Kidney (tissue), 14 donors: ENCODE data around the gene TAGLN. TPM values are rescaled to one million over a fixed set of nuclear protein-coding genes. Genes with fewer than 3 reads are reported as not detected.

Experiments
- DNase-seq, 5 donors: peaks; one replicate each; pipeline ENCODE4 v3.0.0-alpha.2; 2013 to 2020
- FAIRE-seq: peaks from 2 replicates; lab custom pipeline; 2012; peaks lifted over from hg19 to GRCh38; lab: Jason Lieb, UNC
- H3K27ac ChIP-seq, 2 donors: one replicate each; pipeline ENCODE4 v1.7.0; 2013; ENCODE audit warnings: low read depth in 2 of 2, low read length in 2 of 2, inconsistent platforms in 1 of 2
- H3K27me3 ChIP-seq: one replicate; pipeline ENCODE4 v1.7.1; 2013; ENCODE audit warnings: low read length, inconsistent platforms; ENCODE audit not compliant: control insufficient read depth, insufficient read depth
- H3K36me3 ChIP-seq, 3 donors: one replicate each; pipeline versions ENCODE4 v1.7.0 to v1.7.1; 2013; ENCODE audit warnings: low read length in 3 of 3, control low read depth in 1 of 3, inconsistent platforms in 1 of 3; ENCODE audit not compliant: insufficient read depth in 3 of 3, control insufficient read depth in 2 of 3
- H3K4me1 ChIP-seq, 3 donors: one replicate each; pipeline versions ENCODE4 v1.7.0 to v1.7.1; 2013; ENCODE audit warnings: low read length in 3 of 3, inconsistent platforms in 1 of 3, low read depth in 1 of 3; ENCODE audit not compliant: control insufficient read depth in 2 of 3, insufficient read depth in 2 of 3
- H3K4me3 ChIP-seq, 3 donors: one replicate each; pipeline versions ENCODE4 v1.7.0 to v1.8.1; 2013; ENCODE audit warnings: low read length in 3 of 3, control low read depth in 1 of 3, inconsistent platforms in 1 of 3
- H3K9ac ChIP-seq, 3 donors: one replicate each; pipeline versions ENCODE4 v1.7.0 to v1.7.1; 2013; ENCODE audit warnings: low read length in 3 of 3, control low read depth in 1 of 3, inconsistent platforms in 1 of 3
- H3K9me3 ChIP-seq, 3 donors: one replicate each; pipeline versions ENCODE4 v1.7.0 to v1.7.1; 2013; ENCODE audit warnings: low read length in 3 of 3, control low read depth in 1 of 3, inconsistent platforms in 1 of 3; ENCODE audit not compliant: control insufficient read depth in 2 of 3, insufficient read depth in 1 of 3
- intact Hi-C: fragments of 100-400 bp; cut with DNase I; formaldehyde crosslinking; loops from one replicate; pipeline ENCODE4 v1.11.1; 2022
- polyA plus RNA-seq: library from polyadenylated mRNA; stranded (reverse); fragments of 350-450 nt; fragmentation: Illumina TruSeq; extraction: RNeasy Lipid Tissue Mini Kit (QIAGEN cat#74804); gene quantifications from one replicate; pipeline ENCODE4 v1.2.3, GENCODE V29; 2014; ENCODE audit warnings: low read depth, low replicate concordance; ENCODE audit not compliant: insufficient read depth
- total RNA-seq: library from RNA; stranded (reverse); fragmentation: NEBNext Ultra II Directional; extraction: Animal tissue kit (Norgen Biotek cat#: 25700); gene quantifications from one replicate; pipeline ENCODE4 v1.2.1, GENCODE V29; 2021
- TF ChIP-seq, protein P1 (sequence below): IDR thresholded peaks from 3 replicates; pipeline ENCODE4 v1.5.1; 2012; ENCODE audit warnings: mild to moderate bottlenecking, moderate library complexity, borderline replicate concordance; ENCODE audit not compliant: insufficient read depth; ENCODE audit errors: extremely low read depth
- donor health status: control.
- donor health status: control.
- donor health status: control.
- donor health status: control.
- donor health status: control.
- donor health status: DM: yes; HTN: yes; CAD: no.
- donor health status: Normal renal cell carcinoma (clear cell type).

Gene TAGLN
- total and polyA plus RNA-seq, 2 donors from 2014 or later, result 776 to 846 TPM

DNA sequence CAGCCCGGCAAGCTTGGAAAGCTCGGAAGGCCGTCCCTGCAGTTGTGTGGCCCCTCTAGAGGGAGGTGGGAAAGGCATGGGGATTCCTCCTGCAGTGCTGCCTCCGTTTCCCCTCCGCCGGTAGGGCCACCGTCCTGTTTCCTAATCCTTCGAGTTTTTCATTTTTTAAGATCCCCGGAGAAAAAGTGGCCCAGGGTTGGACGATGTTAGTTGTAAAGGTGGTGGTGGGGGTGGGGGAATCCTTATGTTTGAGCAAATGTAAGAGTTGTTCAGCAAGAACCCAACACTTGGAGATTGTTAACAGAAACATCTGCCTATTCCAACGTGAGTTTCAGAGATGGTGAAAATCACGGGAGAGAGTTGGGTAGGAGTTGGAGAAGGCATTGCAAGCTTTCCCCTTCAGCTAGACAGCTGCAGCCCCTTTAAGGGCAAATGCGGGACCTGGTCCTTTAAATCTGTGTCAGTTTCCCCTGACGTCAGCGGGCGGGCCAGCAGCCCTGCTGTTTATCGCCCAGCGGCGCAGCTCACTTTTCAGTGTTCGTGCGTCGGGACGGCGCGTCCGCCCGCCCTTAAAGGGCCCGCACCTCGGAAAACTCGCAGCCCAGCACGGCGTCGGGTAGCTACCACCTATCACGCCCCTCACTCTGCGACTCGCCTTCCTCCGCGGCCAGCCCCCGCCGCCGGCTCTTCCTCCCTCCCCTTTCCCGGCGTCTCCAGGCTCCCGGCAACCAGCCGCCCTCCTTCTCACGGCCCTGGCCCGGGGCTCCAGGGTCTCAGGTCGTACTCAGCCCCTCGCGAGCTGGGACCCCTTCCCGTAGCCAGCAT, 20.7 kb upstream of the TAGLN start, which contains the start of gene SIDT2:
Gene SIDT2, plus strand, starts transcription at position 534 of the 825 bp plus-strand sequence. CDS start 521 bp downstream, outside the sequence.
- FAIRE-seq (peak; percentile 27), DNase-seq (peak; percentile 97 to 99 (median 98))
- Histone ChIP-seq H3K27ac (peak within 1 kb of the TSS; percentile 79 to 81), H3K36me3 (peaks cover 0 to 8% (median 4%) of the 10 kb centered on the region in 3 donors), H3K9me3 (no peaks in the 10 kb centered on the region), H3K27me3 (no peaks in the 10 kb centered on the region), H3K9ac (peak within 1 kb of the TSS; percentile 61 to 86 (median 72)), H3K4me1 (peaks cover 0 to 19% (median 5%) of the 10 kb centered on the region in 3 donors), H3K4me3 (peak within 1 kb of the TSS; percentile 79 to 93 (median 82))
- TF ChIP-seq, protein P1, sequence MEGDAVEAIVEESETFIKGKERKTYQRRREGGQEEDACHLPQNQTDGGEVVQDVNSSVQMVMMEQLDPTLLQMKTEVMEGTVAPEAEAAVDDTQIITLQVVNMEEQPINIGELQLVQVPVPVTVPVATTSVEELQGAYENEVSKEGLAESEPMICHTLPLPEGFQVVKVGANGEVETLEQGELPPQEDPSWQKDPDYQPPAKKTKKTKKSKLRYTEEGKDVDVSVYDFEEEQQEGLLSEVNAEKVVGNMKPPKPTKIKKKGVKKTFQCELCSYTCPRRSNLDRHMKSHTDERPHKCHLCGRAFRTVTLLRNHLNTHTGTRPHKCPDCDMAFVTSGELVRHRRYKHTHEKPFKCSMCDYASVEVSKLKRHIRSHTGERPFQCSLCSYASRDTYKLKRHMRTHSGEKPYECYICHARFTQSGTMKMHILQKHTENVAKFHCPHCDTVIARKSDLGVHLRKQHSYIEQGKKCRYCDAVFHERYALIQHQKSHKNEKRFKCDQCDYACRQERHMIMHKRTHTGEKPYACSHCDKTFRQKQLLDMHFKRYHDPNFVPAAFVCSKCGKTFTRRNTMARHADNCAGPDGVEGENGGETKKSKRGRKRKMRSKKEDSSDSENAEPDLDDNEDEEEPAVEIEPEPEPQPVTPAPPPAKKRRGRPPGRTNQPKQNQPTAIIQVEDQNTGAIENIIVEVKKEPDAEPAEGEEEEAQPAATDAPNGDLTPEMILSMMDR, result no peak
- intact Hi-C loops, result no loop called here

DNA sequence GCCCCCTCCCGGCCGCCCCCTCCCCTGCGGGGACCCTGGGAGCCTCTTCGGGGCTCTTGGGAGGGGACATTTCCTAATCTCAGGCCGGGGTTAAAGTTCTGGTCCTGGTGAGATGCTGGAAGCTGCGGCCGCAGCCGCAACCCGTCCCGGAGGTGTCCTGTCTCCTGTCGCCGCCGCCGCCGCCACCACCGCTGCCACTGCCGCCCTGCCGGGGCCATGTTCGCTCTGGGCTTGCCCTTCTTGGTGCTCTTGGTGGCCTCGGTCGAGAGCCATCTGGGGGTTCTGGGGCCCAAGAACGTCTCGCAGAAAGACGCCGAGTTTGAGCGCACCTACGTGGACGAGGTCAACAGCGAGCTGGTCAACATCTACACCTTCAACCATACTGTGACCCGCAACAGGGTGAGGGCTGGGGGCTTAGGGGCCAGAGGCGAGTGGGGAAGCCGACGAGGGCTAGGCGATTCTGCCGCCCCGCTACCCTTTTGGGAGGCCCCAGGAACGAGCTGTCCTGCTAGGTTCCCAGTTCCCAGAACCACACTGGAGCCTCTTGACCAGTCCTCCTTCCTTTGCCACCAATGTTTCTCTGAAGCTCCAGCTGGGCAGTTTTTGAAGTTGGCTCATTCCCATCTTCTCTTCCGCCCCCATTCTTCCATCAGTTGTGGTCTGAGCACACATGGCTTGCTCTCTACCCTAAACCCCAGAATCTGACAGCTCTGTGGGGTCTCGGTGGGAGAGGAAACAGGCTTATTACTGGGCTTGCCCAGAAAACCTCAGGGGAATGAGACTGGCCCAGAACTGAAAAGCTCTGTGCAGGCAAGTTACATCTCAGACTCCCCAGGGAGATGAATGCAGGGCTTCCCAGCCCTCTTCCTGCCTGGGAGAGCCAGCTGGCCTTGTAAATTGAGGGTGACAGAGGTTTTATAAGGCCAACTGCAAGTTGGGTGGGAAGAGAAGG, 19.8 kb upstream of the TAGLN start:
- Histone ChIP-seq H3K4me3 (peak overlapping the region; percentile 65 to 93 (median 82)), H3K9ac (peak overlapping the region; percentile 61 to 86 (median 72)), H3K27me3 (no peaks in the 10 kb centered on the region), H3K4me1 (peaks cover 0 to 19% (median 5%) of the 10 kb centered on the region in 3 donors), H3K9me3 (no peaks in the 10 kb centered on the region), H3K36me3 (peaks cover 0 to 13% (median 4%) of the 10 kb centered on the region in 3 donors), H3K27ac (peak overlapping the region; percentile 79 to 81)
- DNase-seq (peak in 1 of 5 donors; percentile 89), FAIRE-seq (no peak)
- TF ChIP-seq, protein P1, result no peak
- intact Hi-C loops, result no loop called here

DNA sequence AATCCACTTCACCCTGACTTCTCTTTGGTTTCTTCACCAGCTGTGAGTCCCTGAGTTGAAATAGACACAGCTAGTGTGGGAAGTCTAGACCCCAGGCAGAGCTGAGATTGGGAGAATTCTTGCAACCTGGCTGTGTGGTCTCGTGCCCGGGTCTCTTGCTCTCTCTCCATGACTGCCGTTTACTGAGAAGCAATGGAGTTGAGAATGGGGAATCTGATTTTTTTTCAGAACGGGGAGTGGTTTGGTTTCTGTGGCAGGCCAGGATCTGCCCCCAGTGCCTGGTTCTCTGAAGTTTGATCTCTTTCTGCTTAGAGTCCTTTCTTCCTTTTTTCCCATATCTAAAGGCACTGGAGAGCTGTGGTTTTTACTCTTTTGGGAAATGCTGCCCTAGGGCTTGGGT, 19.1 kb upstream of the TAGLN start:
- FAIRE-seq, result no peak
- intact Hi-C loops, result no loop called here

More for the DNA sequence above, 19.1 kb upstream of the TAGLN start:
- Histone ChIP-seq H3K9ac (peak overlapping the region in 1 of 3 donors; percentile 86), H3K27me3 (no peaks in the 10 kb centered on the region), H3K4me3 (peak overlapping the region in 2 of 3 donors; percentile 82 to 93), H3K9me3 (no peaks in the 10 kb centered on the region), H3K36me3 (peaks cover 0 to 13% (median 7%) of the 10 kb centered on the region in 3 donors), H3K27ac (peak overlapping the region in 1 of 2 donors; percentile 81), H3K4me1 (peaks cover 0 to 19% (median 5%) of the 10 kb centered on the region in 3 donors)
- TF ChIP-seq, protein P1, result no peak
- DNase-seq, result peak in 2 of 5 donors; percentile 9 to 35
